HG03175 (cell line): ENCODE data around the gene ESPNL.

Source experiments
- ATAC-seq: cut with Tn5 transposase; IDR thresholded peaks from one replicate; pipeline ENCODE4 v1.9.1; 2021; ENCODE audit warnings: mild to moderate bottlenecking, moderate library complexity; ENCODE audit not compliant: unreplicated experiment

Gene ESPNL

DNA sequence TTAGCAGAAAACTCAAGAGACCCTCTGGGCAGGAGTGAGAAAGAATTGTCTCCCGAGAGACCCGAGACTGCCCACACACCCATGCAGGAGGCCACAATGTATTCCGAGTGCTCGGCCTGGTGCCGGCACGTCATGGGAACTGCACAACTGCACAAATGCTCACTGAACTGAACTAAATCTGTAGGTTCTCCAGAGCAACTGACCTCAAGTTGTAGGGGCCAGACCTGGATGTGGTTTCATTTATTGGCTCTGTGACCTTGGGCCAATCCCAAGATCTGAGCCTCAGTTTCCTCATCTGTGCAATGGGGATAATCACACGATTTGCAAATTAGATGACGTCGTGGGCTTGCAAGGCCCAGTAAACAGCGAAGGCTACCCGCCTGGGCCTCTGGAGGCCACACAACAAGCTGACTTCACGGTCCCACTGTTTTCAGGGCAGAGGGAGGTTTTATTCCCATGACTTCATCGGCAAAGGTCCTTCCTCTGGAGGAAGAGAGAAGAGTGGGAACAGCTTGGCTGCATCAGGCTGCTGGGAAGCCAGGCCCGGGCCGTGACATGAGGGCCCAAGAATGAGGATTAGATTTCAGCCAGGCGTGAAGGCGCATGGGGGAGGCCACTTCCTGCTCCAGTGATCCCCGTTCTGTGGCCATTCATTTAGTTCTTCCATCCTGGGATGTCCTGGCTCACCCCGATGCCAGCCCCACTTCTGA is 55.1 kb downstream of the ESPNL start:
- ATAC-seq, result no peak

DNA sequence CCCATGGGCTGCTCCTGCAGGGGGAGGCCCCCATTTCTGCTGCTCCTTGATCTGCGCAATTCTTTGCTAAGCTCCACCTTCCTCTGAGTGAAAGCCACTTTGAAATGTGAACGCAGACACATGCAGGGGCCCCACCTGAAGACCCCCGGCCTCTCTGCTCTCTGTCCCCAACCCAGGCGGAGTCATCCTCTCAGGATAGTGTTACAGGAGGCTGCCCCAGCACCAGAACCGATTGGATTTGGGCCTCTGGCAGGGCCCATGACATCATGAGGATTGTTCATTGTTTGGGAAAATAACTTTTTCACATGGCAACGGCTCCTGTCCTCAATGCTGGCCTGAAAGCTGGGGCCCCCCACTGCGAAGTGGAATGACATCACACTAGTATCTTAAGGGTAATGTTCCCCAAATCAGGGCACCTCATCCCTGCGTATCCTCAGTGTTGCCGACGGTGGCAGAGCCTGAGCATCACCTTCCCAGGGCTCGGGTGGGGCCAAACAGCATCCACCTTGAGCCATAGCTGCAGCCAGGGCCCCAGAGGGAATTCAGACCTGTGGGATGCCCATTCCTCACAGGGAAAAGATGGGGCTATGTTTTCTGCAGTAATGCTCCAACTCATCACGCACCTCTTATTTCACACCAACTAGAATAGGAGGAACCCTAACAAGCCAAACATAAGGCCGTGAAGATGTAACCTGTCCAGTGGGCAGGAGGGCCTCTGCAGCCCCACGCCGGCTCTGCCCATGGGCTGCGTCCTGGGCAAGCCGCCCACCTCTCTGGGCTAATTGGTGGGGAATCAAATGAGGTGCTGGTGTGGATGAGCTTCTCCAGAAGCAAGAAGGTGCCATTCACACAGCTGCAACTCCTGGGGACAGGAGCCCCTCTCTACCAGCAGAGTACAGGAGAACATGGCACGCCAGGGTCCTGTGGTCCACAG is 55.9 kb downstream of the ESPNL start:
- ATAC-seq, result no peak

DNA sequence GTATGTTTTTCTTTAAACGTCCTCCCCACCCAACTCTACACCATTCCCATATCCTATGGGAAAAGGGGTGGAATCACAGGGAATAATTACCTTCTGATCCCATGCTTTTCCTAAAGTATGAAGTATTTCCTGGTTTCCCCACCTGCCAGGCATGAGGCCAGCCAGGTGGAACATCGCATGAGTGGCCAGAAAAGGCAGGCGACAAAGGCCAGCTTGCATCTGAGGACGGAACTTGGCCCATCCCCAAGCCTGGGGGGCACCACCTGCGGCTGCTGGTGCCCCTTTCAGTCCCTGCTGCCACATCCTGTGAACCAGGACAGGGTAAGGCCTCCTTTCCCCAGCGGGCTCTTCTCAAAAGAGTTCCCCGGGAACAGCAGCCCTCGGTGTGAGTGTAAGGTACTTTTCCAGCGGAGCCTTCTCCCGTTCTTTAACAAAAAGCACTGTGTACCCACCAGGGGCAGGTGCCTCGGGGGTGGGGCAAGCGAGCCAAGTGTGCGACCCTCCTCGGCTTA is 57.4 kb downstream of the ESPNL start:
- ATAC-seq, result no peak

DNA sequence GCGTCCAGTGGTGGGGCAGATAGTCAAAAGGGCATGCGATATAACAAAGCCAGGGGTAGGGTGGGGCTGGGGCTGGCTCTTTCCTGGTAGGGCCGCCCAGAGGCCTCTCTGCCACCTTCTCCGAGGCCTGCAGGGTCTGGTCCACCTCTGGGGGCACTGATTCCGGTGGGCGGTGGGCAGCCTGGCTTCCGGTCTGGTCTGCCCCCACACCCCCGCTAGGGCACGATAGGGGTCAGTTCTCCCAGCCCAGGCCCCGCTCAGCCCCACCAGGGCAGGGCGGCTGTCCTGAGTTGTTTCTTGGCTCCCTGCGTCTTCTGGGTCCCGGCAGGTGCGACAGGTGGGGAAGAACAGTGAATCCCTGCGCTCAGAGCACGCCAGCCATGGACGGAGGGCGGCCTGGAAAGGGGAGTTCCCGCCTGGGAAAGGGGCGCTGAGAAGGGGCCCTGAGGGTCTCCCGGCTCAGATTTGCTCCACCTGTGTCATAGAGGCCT is 57.9 kb downstream of the ESPNL start:
- no peak for ATAC-seq

DNA sequence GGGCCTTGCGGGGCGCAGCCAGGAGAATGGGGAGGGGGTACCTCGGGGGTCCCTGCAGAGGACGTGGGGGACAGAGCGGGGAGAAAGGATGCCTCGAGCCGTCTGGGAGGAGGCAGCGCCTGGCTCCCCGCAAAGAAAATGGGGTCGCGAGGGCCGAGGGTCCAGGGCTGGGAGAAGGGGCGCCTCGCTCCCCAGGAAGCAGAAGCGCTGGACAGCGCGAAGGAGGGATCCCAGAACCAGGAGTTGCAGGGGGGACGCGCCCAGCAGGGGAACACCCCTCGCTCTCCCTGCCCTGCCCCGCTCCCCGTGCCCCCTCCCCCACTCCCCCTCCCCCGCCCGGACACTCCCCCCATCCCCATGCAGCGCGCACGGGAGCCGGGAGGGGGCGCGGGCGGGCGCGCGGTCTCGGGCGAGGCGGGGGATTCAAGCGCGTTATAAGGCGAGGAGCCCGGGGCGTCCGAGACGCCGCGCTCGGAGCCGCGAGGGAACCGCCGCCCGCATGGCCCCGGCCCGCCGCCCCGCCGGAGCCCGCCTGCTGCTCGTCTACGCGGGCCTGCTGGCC is 58.5 kb downstream of the ESPNL start, which contains the start of gene ERFE:
ERFE (plus strand) TSS at position 462 of the 562 bp plus-strand sequence; CDS start at position 500, 38 bp downstream.
- ATAC-seq, result no peak

DNA sequence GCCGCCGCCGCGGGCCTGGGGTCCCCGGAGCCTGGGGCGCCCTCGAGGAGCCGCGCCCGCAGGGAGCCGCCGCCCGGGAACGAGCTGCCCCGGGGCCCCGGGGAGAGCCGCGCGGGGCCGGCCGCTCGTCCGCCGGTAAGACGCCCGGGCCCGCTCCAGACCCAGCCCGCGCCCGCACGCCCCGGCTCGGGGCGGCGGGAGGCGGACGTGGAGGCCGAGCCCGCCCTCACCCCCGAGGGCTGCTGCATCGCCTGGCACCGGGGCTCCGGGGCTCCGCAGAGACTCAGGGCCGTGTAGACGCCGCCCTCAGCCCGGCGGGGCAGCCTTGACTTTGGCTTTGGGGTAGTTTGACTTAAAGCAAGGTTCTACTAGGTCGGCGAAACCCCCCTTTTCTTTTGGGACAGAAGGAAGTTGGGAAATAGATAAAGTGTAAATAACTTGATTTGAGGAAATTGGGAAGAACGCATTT is 59.0 kb downstream of the ESPNL start:
- no peak for ATAC-seq

DNA sequence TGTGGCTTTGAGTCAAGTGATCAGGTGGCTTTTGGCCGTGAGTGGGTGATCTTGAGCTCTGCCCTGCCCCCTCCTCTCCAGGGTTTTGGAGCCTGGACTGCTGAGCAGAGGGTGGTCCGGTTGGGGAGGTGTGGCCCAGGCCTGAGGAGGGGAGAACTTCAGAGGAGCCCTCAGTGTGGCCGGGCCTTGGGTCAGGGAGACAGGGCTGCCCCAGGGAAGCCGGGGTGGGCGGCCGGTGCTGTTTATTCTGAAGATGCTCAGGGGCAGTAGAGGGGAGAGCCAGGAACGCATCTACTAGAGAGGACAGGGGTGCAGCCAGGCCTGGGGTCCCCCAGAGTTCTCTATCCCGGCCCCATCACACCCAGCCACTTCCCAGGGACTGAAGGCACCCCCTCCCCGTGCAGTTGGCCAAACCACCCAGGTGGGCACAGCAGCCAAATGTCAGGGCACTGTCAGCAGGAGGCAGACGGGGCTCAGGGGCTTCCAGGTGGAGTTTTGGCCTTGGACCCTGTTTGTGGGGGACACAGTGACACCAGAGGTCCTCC is 59.6 kb downstream of the ESPNL start:
- ATAC-seq, result no peak

DNA sequence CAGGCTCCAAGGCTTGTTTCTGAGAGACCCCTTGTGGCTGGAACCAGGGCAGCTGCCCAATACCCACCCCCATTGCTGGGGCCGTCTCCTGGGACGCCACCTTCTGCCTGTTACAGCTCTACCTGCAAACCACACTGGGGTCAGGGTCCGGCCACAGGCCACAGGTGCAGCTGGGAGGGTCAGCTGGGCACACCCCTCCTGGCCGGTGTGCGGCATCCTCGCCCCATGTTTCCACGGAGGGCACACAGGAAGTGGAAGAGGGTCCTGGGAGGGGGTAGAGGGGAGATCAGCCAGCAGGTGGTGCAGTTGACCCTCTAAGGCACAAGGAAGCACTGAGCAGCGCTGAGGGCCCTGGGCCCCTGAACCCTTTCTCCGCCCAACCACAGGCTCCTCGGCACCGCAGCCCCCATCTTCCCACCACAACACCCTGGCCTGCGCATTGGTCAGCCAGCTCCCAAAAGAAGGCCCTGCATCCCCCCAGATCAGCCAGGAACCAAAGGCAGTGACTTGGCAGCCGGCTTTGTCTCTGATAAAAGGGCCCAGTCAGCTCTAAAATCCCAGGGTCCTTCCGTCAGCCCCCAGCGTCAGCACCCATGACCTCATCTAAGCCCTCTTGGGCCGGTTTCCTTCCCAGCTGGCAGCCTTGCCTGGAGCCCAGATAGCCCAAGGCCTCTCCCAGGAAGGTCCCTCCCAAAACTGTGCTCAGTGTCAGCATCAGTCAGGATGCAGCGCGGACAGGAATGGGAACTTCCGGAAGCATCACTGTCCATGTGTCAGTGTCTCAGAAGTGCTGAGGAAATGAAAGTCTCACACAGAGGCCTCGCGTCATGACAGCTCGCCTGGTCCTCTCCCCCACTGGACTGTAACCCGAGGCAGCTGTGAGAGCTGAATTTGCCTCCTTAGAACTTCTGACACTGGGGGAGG is 60.3 kb downstream of the ESPNL start:
- no peak for ATAC-seq

DNA sequence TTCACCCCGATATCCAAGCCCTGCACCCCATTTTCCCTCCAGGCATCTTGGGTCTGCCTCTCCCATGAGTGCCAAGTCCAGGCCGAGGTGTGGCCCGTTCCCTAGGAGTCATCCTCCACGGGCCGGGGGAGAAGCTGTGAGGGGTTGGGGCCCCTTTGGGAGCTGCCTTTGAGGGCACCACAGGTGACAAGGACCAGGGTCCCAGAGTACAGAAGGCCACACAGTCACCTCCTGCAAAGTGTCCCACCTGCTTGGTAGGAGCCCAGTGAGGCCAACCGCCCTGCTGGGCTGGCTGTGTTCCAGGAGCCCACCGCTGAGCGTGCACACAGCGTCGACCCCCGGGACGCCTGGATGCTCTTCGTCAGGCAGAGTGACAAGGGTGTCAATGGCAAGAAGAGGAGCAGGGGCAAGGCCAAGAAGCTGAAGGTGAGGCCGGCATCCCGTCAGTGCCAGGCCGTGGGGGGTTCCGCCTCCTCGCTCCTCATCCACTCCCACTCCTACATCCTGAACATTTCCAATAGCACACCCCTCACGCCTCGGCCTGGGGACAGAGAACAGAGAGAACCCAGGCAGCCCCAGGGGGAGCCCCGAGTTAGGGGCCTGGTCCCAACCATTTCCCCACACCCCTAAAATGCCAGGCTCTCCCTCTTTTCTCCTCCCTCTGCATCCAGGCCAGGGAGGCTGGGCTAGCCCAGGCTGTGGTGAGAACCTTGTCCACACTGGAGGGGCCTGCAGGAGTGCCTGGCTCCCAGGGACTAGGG is 61.3 kb downstream of the ESPNL start:
- no peak for ATAC-seq

DNA sequence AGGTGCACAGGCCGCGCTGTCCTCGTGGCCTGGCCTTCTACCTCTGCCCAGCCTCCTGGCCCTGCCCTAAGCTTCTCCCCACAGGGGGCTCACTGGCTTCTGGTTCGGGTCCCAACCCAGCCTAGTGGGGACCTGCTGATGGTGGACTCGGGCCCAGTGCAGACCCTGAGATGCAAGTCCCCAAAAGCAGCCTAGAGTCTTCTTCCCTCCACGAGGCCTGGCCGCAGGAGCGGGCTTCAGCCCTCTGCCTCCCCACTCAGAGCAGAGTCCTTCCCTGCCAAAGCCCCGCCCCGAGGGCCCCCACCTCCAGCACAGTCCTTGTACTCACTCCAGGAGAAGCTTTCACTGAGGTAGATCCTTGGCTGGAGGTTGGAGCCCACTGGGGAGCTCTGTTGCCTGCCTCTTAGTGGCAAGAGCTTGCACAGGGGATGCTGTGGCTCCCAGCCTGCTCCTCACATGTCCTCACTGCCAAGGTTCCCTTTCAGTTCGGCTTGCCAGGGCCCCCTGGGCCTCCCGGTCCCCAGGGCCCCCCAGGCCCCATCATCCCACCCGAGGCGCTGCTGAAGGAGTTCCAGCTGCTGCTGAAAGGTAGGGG is 62.2 kb downstream of the ESPNL start:
- no peak for ATAC-seq

DNA sequence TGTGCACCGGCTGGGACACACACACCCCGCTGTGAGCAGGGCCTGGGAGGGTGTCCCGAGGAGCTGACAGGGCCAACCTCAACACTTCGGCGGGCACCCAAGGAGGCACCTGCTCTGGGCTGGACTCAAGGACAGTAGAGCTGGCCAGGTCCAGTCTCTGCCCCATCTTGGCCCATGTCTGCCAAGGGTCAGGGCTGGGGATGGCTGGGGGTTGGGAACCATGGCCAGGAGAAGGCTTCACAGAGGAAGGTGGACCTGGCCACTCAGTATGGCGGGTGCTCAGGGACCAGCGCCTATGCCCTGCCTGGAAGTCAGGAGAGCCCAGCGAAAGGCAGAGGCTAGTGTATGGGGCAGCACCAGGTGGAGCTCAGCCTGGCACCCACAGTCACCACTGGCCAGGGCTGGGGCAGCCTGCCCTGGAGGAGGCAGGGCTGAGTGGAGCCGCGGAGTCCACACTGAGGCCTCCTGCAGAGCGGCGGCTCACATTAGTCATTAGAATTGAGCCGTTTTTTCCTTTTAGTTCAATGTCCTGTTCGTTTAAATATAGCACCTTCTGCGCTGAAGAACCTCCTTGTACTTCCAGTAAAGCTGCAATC is 62.8 kb downstream of the ESPNL start:
- no peak for ATAC-seq

DNA sequence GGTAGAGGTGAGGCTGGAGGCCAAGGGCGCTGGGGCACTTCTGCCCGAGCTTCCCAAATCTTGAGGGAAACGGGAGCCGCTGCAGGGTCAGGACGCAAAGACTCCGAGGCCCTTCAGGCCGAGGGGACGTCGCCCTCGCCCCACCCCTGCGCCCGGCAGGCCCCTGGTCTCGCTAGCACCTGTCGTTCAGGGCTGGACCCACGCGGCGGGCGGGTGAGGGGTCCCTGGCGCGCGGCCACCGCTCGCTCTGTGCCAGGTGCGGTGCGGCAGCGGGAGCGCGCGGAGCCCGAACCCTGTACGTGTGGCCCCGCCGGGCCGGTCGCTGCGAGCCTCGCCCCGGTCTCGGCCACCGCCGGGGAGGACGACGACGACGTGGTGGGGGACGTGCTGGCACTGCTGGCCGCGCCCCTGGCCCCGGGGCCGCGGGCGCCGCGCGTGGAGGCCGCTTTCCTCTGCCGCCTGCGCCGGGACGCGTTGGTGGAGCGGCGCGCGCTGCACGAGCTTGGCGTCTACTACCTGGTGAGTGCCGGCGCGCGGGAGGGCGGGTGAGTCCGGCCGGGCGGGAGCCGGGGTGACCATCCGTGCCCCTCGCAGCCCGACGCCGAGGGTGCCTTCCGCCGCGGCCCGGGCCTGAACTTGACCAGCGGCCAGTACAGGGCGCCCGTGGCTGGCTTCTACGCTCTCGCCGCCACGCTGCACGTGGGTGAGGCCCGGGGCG is 63.5 kb downstream of the ESPNL start:
- ATAC-seq, result no peak

DNA sequence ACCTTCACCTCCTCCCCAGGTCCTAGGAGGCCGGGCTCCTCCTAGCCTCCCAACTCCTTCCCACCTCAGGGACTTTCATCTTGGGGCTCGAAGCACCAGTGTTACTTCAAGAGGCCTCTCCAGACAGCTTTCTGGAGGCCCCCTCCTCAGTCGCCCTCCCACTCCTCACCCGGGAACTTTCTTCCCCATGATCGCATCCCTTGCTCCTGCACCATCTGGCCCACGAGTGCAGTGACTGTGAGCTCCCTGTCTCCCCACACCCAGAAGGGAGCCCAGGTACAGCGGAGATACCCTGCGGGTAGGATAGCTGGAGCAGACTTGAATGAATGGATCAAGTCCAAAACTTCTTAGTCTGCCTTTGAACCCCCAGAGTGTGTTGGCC is 64.8 kb downstream of the ESPNL start:
- no peak for ATAC-seq

DNA sequence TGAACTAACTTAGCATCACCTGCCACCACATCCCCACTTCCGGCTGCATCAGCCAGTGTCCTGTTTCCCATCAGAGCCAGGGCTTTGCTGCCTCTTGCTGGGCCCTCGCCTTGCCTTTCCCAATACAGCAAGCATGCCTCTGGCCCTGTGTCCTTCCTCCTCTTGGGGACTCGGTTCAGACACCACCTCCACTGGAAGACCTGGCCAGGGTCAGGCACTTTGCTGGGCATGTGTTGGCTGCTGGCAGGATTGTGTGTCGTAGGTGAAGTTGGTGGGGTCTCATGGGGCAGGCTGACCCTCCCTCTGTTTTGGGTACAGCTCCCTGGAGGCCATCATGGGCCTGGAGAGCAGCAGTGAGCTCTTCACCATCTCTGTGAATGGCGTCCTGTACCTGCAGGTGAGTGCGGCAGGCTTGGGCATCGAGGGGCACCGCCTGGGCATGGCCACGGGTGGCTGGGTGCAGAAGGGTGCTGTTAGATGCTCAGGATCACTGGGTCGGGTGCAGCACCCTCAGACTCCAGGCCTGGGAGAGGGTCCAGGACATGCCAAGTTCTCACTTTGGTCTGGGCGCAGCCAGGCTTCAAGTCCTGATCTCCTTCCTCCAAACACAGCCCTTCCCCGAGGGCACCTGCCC is 65.3 kb downstream of the ESPNL start:
- ATAC-seq, result no peak

DNA sequence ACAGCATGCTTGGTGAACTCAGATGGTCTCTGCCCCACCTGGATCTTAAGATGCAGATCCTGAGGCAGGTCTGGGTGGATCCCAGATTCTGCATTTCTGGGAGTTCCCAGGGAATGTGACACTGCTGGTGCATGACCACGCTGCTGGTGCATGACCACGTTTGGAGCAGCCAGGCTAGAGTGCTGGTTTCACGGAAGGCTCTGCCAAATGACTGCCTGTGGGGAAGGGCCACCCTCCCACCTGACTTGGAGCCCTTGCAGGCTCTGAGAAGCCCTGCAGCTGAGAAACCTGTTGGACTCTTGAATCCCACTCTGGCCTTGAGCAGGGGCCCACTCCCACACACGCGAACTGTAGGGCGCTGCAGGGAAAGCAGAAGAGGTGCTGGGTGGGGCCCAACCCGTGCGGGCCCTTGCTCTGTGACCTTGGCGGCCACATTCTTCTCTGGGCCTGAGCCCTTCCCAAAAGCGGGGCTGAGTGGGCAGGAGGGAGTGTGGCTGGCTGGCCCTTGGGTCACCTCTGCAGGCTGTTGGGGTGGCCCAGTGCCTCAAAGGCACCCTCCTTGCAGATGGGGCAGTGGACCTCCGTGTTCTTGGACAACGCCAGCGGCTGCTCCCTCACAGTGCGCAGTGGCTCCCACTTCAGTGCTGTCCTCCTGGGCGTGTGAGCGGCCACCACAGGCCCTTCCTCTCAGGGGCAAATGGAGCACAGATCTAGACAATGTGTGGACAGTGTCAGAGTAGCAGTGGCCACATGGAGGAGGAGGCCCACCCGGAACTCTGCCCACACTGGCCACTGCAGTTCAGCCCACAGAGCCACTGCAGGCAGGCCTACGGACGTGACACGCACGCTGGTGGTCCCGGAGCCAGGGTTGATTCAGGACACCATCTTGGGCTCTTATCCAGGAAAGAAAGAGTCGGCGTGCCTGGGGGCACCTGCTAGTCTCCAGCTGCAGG is 66.5 kb downstream of the ESPNL start:
- ATAC-seq, result no peak

DNA sequence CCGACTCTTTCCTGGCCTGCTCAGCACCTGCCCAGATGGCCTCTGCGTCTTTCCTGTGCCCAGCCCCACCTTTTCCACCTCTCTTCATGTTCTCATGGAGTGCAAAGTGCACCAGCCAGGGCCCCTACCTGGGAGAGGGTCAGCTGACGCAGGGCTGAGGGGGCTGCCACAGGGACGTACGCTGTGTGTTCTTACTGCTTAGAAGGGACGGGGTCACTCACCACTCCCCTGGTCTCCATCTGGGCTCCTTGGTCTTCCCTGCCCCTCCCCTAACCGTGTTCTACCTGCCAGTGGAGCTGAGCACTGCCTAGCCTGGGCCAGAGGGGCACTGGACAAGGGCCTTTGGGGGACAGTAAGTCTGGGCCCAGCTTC is 67.2 kb downstream of the ESPNL start:
- no peak for ATAC-seq
